Left lung (tissue), 10 donors: ENCODE results near the gene CNTFR. TPM values are rescaled to one million over a fixed set of nuclear protein-coding genes. Genes with fewer than 3 reads are reported as not detected.

Experiments
- ATAC-seq: fragments of 200-7000 bp; cut with Tn5 transposase; one replicate; pipeline ENCODE4 v1.9.1; 2020; ENCODE audit warnings: moderate library complexity
- DNase-seq, 4 donors: peaks; one replicate each; pipeline ENCODE4 v3.0.0-alpha.2; 2013 to 2020
- H3K27ac ChIP-seq, 2 donors: fragments of 200-600 bp; sonication (generic) in 1 of 2; one replicate each; pipeline versions ENCODE4 v1.5.0 to v1.8.0; 2020 to 2021
- H3K27me3 ChIP-seq, 2 donors: fragments of 200-600 bp; sonication (generic) in 1 of 2; one replicate each; pipeline versions ENCODE4 v1.5.0 to v1.8.0; 2020 to 2021
- H3K36me3 ChIP-seq, 2 donors: fragments of 200-600 bp; sonication (generic) in 1 of 2; one replicate each; pipeline versions ENCODE4 v1.5.0 to v1.8.0; 2020 to 2021
- H3K4me1 ChIP-seq, 2 donors: fragments of 200-600 bp; one replicate each; pipeline ENCODE4 v1.8.0; 2021
- H3K4me3 ChIP-seq, 2 donors: fragments of 200-600 bp; sonication (generic) in 1 of 2; one replicate each; pipeline versions ENCODE4 v1.5.0 to v1.8.0; 2020 to 2021; ENCODE audit warnings: mild to moderate bottlenecking in 1 of 2
- H3K9me3 ChIP-seq, 2 donors: fragments of 200-600 bp; sonication (generic) in 1 of 2; one replicate each; pipeline versions ENCODE4 v1.5.0 to v1.8.0; 2020 to 2021
- CTCF ChIP-seq, 2 donors: fragments of 200-600 bp; sonication (generic) in 1 of 2; IDR thresholded peaks; one replicate each; pipeline versions ENCODE4 v1.5.0 to v1.8.0; 2021; ENCODE audit warnings: antibody characterized with exemption in 2 of 2
- intact Hi-C, 2 donors: fragments of 100-400 bp; cut with DNase I; formaldehyde crosslinking; loops; one replicate each; pipeline versions ENCODE4 v1.11.2 to v1.14.2; 2022
- polyA plus RNA-seq, 6 donors: library from polyadenylated mRNA; unstranded; fragments of 120-200 nt; gene quantifications; one replicate each; pipeline ENCODE4 v1.2.1, GENCODE V29; 2013; ENCODE audit not compliant: insufficient read length in 6 of 6
- total RNA-seq, 2 donors: library from RNA; stranded (reverse); fragmentation: NEBNext Ultra II Directional; extraction: Animal tissue kit (Norgen Biotek cat#: 25700); gene quantifications; one replicate each; pipeline ENCODE4 v1.2.1, GENCODE V29; 2021
- donor health status: DM: no; HTN: yes; CAD: no.
- donor health status: DM: no; HTN: no; CAD: no.

Gene CNTFR
- total and polyA plus RNA-seq, 8 donors, result 0.90 to 35.6 (median 26.9) TPM

DNA sequence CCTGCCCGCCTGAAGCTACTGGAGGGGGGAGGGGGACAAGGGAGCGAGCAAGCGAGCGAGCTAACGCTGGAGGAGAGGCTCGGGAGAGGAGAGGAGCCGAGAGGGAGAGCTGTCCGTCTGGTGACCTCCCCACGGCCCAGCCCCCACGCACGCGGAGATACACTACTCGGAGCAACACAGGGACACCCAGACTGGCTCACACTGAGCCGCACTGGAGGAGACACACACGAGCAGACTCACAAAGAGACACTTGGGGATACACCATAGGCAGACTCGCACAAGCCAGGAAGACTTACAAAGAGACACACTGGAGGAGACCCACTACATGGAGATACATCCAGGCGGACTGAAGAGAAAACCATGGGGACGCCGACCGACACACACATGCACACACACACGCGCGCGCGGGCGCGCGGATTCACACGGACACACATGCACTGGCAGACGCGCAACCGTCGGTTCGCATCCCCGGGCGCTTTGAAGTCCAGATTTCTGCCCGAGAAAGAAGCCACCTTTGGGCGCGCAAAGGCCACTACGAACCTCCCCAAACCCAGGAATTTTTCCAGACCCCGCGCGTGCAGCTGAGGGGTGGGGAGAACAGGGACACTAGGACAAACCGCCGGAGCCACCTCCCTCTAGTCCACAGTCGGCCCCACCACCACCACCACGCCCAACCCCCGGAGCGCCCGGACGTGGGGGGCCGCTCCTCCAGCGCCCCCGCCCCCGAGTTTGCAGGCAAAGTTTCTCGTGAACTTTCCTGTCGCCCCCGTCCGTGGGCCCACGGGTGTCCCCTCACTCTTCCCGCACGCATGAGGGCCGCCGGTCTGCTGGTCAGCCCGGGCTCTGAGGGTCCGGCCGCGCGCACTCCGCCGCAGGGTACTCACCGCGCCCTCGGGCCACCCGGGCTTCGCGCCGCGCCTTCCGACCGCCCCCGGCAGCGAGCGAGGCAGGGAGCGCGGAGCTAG is 571 bp downstream of the CNTFR start:
- intact Hi-C loops, result no loop called here
- Histone ChIP-seq H3K27ac (no peak overlapping the region), H3K27me3 (peaks cover 58 to 100% of the 10 kb centered on the region in 2 donors), H3K36me3 (no peaks in the 10 kb centered on the region), H3K9me3 (no peaks in the 10 kb centered on the region), H3K4me1 (peaks cover 21 to 45% of the 10 kb centered on the region in 2 donors), H3K4me3 (peak overlapping the region in 1 of 2 donors; percentile 2)
- DNase-seq (no peak), ATAC-seq (no peak)
- no peak for TF ChIP-seq CTCF (IDR thresholded peaks at IDR 0.05)

DNA sequence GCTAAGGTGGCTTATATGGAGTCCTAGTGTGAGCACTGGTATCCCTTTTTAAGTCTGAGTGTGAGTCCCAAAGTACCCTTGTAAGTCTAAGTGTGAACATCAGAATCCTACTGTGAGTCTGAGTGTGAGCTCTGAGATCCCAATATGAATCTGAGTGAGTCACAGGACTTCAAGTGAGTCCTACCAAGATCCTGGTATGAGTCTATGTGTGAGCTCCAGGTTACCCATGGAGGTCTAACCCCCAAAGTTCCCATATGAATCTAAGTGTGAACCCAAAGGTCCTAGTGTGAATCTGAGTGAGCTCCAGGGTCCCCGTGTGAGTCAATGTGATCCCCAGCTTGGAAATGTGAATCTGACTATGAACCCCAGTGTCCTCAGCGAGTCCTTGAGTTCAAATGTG is 2.3 kb downstream of the CNTFR start:
- intact Hi-C loops, result no loop called here
- no peaks in the 10 kb centered on the region for H3K9me3 ChIP-seq
- no peak for ATAC-seq
- TF ChIP-seq CTCF (IDR thresholded peaks at IDR 0.05), result no peak
- DNase-seq, result no peak
- H3K27ac ChIP-seq, result no peak overlapping the region
- peaks cover 47 to 100% of the 10 kb centered on the region in 2 donors for H3K27me3 ChIP-seq
- H3K4me3 ChIP-seq, result no peak overlapping the region
- H3K36me3 ChIP-seq, result no peaks in the 10 kb centered on the region
- H3K4me1 ChIP-seq, result peaks cover 17 to 36% of the 10 kb centered on the region in 2 donors

- Histone ChIP-seq H3K36me3 (no peaks in the 10 kb centered on the region), H3K27ac (no peak overlapping the region), H3K4me1 (peaks cover 9 to 25% of the 10 kb centered on the region in 2 donors), H3K9me3 (no peaks in the 10 kb centered on the region), H3K4me3 (no peak overlapping the region), H3K27me3 (peaks cover 39 to 100% of the 10 kb centered on the region in 2 donors)
- no peak for DNase-seq
- no peak for ATAC-seq
- TF ChIP-seq CTCF (IDR thresholded peaks at IDR 0.05), result no peak
- intact Hi-C loops, result no loop called here
Observed at GRCh38 chr9:34585946-34586669, 3.4 kb downstream of the CNTFR start.

DNA sequence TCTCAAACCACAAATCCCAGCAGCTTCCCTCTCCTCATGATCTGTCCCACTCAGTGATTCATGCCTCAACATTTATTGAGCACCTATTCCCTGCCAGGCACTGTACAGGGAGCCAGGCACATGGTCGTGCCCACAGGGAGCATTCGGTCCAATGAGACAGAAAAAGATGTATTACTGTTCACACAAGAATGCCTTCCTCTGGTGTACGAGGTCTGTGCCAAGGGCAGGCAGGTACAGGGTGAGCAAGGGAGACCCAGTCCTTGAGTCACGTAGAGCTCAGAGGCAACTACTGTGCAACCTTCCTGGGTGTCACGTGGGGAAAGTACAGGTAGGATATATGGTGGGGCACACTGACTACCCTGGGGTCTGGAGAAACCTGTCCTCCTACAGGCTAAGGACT is 4.6 kb downstream of the CNTFR start:
- Histone ChIP-seq H3K9me3 (no peaks in the 10 kb centered on the region), H3K27ac (no peak overlapping the region), H3K27me3 (peaks cover 28 to 100% of the 10 kb centered on the region in 2 donors), H3K4me1 (peaks cover 1 to 14% of the 10 kb centered on the region in 2 donors), H3K36me3 (no peaks in the 10 kb centered on the region), H3K4me3 (no peak overlapping the region)
- no peak for ATAC-seq
- TF ChIP-seq CTCF (IDR thresholded peaks at IDR 0.05), result no peak
- intact Hi-C loops, result no loop called here
- no peak for DNase-seq

- no peak for ATAC-seq
- H3K4me3 ChIP-seq, result no peak overlapping the region
- intact Hi-C loops, result no loop called here
- peaks cover 20 to 100% of the 10 kb centered on the region in 2 donors for H3K27me3 ChIP-seq
- H3K4me1 ChIP-seq, result peaks cover 0 to 7% of the 10 kb centered on the region in 2 donors
- H3K27ac ChIP-seq, result no peak overlapping the region
- no peaks in the 10 kb centered on the region for H3K36me3 ChIP-seq
- TF ChIP-seq CTCF (IDR thresholded peaks at IDR 0.05), result no peak
- DNase-seq, result no peak
- no peaks in the 10 kb centered on the region for H3K9me3 ChIP-seq
Observed at GRCh38 chr9:34582787-34583186, 6.7 kb downstream of the CNTFR start.
